CD4-positive, alpha-beta T cell treated with Interleukin-17A for 1 hour (primary cell): ENCODE results near the gene GATD1.

Source experiments
- DNase-seq: peaks from one replicate; pipeline ENCODE4 v3.0.0-alpha.2; 2020

The GATD1 gene

GRCh38 chr11:777288-778255 lies at the start of gene GATD1:
Gene GATD1 (minus strand): TSS chr11:777487. CDS start chr11:777462, 25 bp downstream.
- peak; percentile 92 for DNase-seq

- no peak for DNase-seq
Measured at GRCh38 chr11:826836-827145, 49.5 kb upstream of the GATD1 start.

GRCh38 chr11:826227-826621 lies 48.9 kb upstream of the GATD1 start:
- no peak for DNase-seq

- no peak for DNase-seq
Measured at GRCh38 chr11:825366-826226, 48.3 kb upstream of the GATD1 start.

GRCh38 chr11:824942-825341 lies 47.7 kb upstream of the GATD1 start:
- no peak for DNase-seq

- no peak for DNase-seq
Measured at GRCh38 chr11:824292-824880, 47.1 kb upstream of the GATD1 start.

- no peak for DNase-seq
Measured at GRCh38 chr11:823441-824291, 46.4 kb upstream of the GATD1 start.

GRCh38 chr11:821512-822371 lies 44.5 kb upstream of the GATD1 start:
- DNase-seq: no peak

- DNase-seq: no peak
Measured at GRCh38 chr11:820655-821511, 43.6 kb upstream of the GATD1 start.

- DNase-seq: peak; percentile 96
Measured at GRCh38 chr11:819943-820649, 42.8 kb upstream of the GATD1 start.

- DNase-seq: peak; percentile 93
Measured at GRCh38 chr11:819129-819931, 42.0 kb upstream of the GATD1 start.

GRCh38 chr11:818396-819128 lies 41.3 kb upstream of the GATD1 start, which contains the start of gene PNPLA2:
Gene PNPLA2 (plus strand): TSS chr11:818914. CDS start chr11:819719, 805 bp downstream.
- no peak for DNase-seq

- no peak for DNase-seq
Measured at GRCh38 chr11:816433-816779, 39.1 kb upstream of the GATD1 start.

GRCh38 chr11:815675-816432 lies 38.6 kb upstream of the GATD1 start:
- no peak for DNase-seq

GRCh38 chr11:813456-814096 lies 36.3 kb upstream of the GATD1 start:
- no peak for DNase-seq

- no peak for DNase-seq
Measured at GRCh38 chr11:813072-813455, 35.8 kb upstream of the GATD1 start.

- DNase-seq: no peak
Measured at GRCh38 chr11:812390-812789, 35.1 kb upstream of the GATD1 start.
